ENCODE measurements around the gene STAG3.
"Not testable (repeated sequence)": the region's sequence is repeated elsewhere in the genome, so short reads cannot be mapped to it uniquely, and the experiment has no call there.

The STAG3 gene

DNA sequence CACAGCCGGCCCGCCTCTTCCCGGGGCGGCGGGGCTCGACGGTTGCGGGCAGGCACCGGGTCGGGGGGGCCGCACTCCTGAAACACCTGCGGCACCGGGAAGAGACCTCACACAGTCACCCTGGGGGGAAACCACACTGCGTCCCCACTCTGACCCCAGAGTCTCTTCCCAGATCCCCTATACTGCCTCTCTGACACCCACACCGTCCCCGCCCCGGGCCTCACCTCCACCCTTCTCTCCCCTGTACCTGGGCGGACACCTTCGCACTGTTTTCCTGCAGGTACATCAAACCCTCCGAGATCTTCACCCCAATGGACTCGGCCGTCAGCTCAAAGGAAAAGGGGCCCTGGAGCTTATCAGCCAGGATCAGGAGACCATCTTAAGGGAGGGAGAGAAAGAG lies 5.9 kb upstream of the STAG3 start:
- no peak for DNase-seq (ENCODE audit: extremely low read depth in 1 of 2, low read depth in 1 of 2)

DNA sequence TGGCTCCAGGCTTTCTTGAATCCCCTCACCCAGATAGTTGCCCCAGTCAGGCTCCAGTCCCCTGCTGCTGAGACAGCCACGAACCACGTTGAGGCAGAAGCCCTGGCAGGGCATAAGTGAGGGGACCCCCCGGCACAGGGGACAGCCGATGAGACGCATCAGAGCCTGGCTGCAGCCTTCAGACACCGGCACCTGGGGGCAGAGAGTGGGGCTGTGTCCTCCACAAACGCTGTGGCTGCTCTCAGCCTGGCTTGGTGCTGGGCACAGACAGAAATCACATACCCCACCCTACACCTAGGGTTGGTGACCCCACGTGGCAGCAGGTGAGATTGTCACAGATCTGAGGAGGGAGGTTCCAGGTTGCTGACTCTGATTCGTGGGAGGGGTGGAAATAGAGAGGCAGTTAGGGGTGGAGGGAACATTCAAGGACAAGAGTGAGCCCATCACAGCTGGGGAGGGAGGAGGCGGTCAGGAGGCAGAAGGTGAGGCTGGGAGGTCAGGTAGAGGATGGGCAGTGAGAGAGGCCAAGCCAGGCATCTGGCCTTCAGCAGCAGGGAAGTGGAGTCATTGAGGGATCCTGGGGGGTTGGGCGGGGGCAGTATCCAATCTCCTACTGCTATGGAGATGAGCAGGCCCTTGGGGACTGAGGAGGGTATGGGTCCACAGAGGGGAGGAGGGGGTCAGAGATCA lies 3.8 kb upstream of the STAG3 start:
- no peak for DNase-seq (ENCODE audit: extremely low read depth in 1 of 2, low read depth in 1 of 2)

DNA sequence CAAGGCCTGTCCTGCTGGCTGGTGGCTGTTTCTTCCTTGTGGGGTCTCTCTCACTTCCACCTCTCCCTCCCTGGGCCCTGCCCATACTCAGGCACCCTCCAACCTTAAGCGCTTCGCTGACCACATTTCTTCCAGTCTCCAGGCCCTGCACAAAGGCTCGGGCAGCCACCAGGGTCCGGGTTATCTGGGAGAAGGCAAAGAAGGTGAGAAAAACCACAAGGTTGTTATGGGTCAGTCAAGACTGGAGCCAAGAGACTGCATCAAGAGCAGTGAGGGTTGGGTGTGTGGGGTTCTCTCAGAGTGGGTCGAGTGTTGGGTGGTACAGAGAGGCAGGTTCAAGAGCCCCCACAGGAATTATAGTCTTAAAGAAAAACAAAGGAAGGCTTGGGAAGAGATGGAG lies 3.1 kb upstream of the STAG3 start:
- no peak for DNase-seq (ENCODE audit: extremely low read depth in 1 of 2, low read depth in 1 of 2)

DNA sequence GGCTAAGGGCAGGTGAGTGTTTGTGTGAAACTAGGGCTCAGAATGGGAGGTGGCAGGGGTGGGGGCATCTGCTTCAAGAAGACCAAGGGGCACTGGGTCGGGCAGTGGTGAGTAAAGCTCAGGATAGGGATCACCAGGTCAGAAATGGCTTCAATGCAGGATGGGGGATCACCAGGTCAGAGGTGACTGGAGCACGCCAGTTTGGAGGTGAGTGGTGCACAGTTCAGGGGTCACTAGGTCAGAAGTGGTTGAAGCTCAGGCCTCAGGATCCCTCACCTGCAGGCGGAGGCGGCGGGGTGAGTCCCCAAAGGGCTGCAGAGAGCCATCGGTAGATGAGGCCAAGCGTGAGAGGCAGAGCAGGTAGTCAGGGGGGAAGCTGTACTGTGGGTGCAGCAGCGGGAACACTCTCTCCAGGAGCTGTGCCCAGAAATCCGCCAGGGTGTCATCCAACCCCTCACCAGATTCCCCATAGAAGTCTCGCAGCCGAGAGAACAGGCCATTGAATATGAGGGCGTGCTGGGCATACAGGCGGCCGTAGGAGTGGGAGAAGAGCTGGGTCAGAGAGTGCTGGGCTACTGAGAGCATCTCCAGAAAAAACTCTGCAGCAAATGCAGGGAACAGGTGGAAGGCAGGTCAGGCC lies 2.3 kb upstream of the STAG3 start:
- no peak for DNase-seq (ENCODE audit: extremely low read depth in 1 of 2, low read depth in 1 of 2)

DNA sequence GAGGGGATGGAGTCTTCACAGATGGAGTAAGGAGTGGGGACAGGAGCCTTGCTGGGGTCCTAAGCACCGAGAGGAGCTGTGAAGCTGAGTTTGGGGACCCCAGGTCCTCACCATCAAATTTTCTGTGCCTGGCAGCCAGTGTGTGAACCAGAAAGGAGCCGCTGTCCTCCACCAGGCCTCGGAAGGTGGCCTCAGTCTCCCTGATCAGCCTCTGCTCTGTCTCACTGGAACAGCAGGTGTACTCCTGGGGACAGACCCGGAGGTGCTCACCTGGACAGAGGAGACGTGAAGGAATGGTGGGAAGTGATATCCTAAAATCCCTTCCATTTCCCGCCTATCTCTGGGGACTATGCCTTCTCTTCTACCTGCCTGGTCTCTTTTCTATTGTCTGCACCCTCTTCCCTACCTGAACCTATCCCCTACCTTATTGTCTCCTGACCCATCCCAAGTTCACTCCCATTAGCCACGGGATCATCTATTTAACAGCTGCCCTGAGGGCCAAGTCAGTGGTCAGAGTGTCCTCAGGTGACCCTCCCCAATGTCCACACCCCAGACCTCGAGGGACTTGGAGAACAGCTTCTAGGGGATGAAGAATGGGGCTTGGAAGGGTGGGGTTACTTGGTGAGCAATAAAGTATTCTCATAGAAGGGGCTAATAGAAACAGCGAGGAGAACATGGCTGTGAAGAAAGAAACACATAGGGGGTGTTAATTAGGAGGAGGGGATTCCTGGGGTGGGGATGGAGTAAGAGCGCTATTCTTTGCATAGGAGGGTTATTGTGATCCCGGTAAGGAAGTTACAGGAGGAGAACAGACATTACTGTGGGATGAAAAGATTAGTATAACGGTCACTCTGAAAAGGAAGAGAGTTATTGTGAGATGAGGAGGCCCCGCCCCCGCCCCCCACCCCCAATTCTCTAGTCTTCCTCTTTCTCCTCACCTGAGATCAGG lies 1.3 kb upstream of the STAG3 start:
- no peak for DNase-seq (ENCODE audit: extremely low read depth in 1 of 2, low read depth in 1 of 2)

DNA sequence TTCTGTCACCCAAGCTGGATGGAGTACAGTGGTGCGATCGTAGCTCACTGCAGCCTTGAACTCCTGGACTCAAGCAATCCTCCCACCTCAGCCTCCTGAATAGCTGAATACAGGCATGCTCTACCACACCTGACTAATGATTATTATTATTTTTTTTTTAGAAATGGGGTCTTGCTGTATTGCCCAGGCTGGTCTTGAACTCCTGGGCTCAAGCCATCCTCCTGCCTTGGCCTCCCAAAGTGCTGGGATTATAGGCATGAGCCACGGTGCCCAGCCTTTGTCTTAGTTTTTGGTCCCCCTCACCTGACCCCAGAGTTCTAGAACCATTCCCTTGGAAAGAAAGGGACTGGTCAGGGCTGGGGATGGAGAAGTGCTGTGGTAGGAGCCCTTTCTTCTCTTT lies 2.4 kb downstream of the STAG3 start:
- DNase-seq (ENCODE audit: extremely low read depth in 1 of 2, low read depth in 1 of 2) = not testable (repeated sequence)

DNA sequence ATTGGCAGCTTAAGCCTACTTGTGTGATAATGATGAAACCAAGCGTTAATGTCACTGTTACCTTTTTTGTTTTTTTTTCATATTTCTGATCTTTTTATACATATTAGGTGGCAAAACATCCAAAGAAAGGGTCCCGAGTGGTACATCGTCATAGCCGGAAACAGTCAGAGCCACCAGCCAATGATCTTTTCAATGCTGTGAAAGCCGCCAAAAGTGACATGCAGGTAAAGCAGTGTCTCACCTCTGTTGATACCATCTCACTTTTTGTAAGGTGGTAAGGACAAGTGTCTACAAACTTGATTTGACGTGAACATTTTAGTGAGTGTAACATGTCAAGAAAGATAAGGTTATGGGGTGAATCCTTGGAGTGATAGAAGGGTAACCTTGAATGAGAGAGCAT lies 4.9 kb downstream of the STAG3 start:
- not testable (repeated sequence) for DNase-seq (ENCODE audit: extremely low read depth in 1 of 2, low read depth in 1 of 2)

DNA sequence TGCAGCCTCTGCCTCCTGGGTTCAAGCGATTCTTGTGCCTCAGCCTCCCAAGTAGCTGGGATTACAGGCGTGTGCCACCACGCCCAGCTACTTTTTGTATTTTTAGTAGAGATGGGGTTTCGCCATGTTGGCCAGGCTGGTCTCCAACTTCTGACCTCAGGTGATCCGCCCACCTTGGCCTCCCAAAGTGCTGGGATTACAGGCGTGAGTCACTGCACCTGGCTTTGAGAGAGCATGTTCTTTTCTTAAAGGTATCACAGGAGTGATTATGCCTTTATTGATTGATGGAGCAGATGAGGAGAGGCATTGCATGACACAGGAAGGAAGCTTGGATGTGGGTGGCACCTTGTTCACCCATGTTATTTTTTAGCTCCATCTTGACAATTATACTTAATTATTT lies 5.4 kb downstream of the STAG3 start:
- not testable (repeated sequence) for DNase-seq (ENCODE audit: extremely low read depth in 1 of 2, low read depth in 1 of 2)

DNA sequence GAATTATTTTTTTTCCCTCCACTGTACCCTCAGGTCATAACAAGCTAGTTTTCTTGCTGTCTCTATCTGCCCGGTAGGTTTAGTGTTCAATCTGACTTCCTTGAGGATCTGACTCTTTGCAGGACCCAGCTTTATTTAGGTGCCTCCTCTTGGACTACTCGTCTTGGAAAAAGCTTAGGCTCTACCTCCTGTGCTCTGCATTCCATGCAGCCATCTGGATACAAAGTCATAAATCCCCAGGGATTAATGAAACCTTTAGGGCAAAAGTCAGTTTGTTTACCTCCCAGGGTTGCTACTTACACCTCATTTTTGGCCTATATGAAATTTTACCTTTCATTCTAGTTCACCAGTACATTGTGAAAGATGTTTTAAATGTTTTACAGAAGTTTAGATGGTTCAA lies 8.0 kb downstream of the STAG3 start:
- no peak for DNase-seq (ENCODE audit: extremely low read depth in 1 of 2, low read depth in 1 of 2)

DNA sequence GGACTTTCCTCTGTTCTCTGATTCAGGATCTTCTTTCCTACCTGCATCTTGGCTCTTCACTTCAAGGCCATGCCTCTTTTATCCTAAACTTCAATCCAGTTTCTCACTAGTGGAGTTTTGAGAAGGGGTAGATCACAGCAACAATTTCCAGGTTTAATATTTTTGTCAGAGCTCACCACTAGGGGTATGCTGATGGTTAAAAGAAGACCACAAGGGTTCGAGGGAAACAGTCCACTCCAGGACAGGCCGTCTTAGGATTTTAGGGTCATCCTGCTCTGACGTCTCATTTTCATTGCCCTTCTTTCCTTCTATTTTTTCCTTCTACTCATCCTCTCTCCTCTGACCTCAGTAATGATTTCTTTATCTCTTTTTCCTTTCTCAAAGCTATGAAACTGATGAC lies 11.3 kb downstream of the STAG3 start:
- DNase-seq (ENCODE audit: extremely low read depth in 1 of 2, low read depth in 1 of 2) = no peak

DNA sequence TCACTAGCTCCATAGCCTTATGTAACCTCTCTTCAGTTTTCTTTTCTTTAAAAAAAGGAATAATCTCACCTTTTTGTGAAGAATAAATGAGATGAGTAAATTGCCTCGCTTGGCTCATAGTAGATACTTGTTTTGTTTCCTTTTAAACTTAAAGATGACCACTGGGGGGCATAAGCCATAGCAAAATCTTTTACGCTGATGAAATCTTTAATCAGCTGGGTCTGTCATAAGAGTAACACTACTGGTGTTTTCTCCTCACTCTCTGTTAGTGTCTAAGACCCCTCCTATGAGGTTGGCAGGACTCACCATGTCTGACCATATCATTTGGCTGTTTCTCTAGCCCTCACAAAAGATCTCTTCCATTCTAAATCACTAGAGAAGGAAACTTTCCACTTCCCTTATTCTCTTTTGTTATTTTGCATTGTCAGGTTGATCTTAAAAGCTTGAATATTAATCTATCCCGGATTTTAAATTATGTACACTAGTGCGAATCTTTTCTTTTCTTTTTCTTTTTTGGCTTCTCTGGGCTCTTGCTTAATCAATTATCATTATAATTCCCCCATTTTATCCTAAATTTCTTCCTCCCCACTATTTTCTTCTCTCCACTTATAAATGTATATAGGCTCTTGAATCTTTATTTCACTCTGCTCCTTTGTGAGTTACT lies 12.5 kb downstream of the STAG3 start:
- DNase-seq (ENCODE audit: extremely low read depth in 1 of 2, low read depth in 1 of 2) = no peak

DNA sequence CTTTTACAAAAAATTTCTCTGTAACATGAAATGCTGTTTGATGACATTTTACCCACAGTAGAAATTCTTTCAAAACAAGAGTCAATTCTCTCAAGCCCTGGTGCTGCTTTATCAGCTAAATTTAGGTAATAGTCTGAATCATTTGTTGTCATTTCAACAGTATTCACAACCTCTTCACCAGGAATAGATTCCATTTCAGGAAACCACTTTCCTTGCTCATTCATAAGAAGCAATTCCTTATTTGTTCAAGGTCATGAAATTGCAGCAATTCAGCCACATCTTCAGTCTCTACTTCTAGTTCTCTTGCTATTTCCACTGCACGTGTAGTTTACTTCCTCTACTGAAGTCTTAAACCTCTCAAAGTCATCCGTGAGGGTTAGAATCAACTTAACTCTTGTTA lies 14.1 kb downstream of the STAG3 start:
- no peak for DNase-seq (ENCODE audit: extremely low read depth in 1 of 2, low read depth in 1 of 2)

DNA sequence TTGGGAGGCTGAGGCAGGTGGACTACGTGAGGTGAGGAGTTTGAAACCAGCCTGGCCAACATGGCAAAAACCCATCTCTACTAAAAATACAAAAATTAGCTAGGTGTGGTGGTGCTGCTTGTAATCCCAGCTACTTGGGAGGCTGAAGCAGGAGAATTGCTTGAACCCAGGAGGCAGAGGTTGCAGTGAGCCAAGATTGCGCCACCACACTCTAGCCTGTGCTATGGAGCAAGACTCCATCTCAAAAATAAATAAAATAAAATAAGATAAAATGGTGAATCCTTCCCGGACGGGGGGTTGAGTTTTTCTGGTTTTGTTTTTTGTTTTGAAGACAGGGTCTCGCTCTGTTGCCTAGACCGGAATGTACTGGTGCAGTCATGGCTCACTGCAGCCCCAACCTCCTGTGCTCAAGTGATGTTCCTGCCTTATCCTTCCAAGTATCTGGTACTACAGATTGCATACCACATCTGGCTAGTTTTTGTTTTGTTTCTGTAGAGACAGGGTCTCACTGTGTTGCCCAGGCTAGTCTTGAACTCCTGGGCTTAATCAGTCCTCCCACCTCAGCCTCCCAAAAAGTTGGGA lies 14.7 kb downstream of the STAG3 start:
- DNase-seq (ENCODE audit: extremely low read depth in 1 of 2, low read depth in 1 of 2) = not testable (repeated sequence)

DNA sequence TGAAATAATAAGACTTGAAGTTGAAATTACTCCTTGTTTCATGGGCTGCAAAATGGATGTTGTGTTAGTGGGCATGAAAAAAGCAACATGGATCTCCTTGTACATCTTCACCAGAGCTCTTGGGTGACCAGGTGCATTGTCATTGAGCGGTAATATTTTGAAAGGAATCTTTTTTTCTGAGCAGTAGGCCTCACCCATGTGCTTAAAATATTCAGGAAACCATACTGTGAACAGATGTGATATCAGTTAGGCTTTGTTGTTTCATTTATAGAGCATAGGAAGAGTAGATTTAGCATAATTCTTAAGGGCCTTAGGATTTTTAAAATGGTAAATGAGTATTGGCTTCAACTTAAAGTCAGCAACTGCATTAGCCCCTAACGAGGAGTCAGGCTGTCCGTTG lies 15.3 kb downstream of the STAG3 start:
- no peak for DNase-seq (ENCODE audit: extremely low read depth in 1 of 2, low read depth in 1 of 2)

DNA sequence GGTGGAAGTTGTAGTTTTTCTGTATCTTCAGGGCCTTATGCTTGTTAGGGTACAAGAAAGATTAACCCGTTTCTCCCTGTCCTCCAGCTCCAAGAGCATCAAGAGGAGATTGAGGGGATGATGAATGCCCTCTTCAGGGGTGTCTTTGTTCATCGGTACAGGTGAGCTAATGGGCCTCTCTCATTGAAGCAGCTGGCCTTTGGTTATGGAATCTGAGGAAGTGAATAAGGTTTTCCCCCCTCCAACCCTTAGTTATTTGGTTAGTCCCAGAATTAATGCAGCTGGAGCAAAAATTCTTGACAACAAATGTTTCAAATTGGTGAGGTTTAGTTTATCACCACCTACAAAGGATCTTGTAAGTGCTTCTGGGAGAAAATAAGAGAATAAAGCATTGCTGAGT lies 17.5 kb downstream of the STAG3 start:
- no peak for DNase-seq (ENCODE audit: extremely low read depth in 1 of 2, low read depth in 1 of 2)

DNA sequence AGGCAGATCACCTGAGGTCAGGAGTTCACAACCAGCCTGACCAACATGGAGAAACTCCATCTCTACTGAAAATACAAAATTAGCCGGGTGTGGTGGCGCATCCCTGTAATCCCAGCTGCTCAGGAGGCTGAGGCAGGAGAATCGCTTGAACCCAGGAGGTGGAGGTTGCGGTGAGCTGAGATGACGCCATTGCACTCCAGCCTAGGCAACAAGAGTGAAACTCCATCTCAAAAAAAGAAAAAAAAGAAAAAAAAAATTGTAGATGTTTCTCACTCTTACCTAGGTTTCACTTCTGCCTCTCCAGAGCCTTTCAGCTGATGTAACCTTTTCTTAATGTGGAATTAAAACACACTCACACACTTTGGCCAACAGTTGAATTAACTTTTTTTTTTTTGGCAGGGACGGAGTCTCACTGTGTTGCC lies 18.2 kb downstream of the STAG3 start:
- not testable (repeated sequence) for DNase-seq (ENCODE audit: extremely low read depth in 1 of 2, low read depth in 1 of 2)

DNA sequence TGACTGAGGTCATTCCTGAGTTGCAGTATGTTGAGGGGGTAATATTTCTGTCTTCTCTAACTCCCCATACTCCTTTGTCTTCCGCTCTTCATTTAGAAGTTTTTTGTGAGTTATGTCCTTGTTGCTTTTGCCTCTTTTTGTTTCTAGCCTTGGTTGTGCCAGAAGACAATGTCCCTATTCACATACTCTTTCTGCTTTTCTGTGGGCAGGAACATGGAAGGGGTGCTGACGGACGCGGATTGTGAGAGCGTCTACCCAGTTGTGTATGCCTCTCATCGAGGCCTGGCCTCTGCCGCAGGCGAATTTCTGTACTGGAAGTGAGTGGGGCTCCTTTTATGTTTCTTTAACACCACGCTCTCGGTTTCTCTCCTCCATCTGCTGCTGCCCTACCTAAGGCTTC lies 20.5 kb downstream of the STAG3 start:
- DNase-seq (ENCODE audit: extremely low read depth in 1 of 2, low read depth in 1 of 2) = no peak

DNA sequence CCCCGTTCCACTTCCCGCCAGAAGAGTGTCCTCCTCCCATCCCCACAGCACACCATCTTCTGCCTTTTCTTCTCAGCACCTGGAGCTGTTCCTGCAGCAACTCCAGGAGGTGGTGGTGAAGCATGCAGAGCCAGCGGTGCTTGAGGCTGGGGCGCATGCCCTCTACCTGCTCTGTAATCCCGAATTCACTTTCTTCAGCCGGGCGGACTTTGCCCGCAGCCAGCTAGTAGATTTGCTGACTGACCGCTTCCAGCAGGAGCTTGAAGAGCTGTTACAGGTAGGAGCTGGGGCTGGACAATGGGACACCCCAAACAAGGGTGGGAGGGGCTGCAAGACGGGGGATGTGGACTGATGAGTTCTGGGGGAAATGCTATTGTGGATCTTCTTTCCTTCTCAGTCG lies 23.0 kb downstream of the STAG3 start:
- DNase-seq (ENCODE audit: extremely low read depth in 1 of 2, low read depth in 1 of 2) = no peak

DNA sequence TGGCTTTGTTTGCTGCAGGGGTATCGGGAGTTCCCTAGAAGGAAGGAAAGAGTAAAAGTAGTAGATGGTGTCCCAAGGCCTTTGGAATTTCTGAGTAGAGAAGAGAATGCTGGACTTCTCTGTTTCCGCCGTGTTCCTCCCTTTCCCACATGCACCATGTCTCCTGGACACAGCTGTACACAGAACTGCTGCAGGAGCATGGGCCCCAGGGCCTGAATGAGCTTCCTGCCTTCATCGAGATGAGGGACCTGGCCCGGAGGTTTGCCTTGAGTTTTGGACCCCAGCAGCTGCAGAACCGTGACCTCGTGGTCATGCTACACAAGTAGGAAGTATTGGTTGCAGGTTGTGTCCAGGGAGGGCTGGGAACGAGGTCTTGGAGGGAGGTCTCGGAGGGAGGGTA lies 26.7 kb downstream of the STAG3 start:
- DNase-seq (ENCODE audit: extremely low read depth in 1 of 2, low read depth in 1 of 2) = no peak

DNA sequence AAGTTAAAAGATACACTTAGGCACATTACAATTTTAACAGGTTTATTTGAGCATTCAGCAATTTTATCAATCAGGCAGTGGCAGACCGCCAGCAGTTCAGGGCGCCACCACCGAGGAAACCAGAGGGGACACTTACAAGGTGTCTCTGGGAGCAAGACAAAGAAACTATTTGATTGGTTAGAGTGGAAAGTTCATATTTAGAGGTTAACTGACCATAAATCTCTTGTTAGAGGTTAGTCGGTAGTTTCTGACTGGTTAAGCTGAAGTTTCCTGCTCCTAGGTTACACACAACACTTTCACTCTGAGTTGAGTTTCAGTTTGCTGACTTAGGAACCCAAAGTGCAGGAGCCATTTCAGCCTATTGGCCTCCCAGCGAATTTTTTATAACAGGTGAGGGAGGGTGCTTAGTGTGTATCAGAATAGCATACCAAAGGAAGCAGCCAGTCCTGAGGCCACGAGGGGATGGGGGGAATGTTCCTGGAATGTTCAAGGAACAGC lies 31.2 kb downstream of the STAG3 start:
- DNase-seq (ENCODE audit: extremely low read depth in 1 of 2, low read depth in 1 of 2) = no peak

DNA sequence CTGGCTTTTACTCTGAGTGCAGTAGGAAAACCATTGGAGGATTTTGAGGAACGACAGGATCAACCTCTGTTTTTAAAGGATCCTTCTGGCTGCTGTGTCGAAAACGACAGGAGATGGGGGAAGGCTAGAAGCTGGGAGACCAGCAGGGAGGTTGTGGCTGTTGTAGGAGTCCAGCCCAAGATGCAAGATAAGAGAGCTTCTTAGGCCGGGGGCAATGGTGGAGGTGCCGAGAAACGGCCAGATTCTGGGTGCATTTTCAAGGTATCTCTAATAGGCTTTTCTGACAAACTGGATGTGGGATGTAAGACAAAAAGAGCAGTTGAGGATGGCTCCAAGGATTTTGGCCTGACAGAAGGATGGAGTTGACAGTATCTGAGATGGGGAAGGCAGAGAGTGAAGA lies 31.8 kb downstream of the STAG3 start:
- no peak for DNase-seq (ENCODE audit: extremely low read depth in 1 of 2, low read depth in 1 of 2)
